CD4-positive, alpha-beta T cell (primary cell): ENCODE measurements around the gene MAP4K5. TPM values are rescaled to one million over a fixed set of nuclear protein-coding genes. Genes with fewer than 3 reads are reported as not detected.

Experiments used
- ATAC-seq: fragments of 200-7000 bp; cut with Tn5 transposase; one replicate; pipeline ENCODE4 v1.10.0; 2022; ENCODE audit warnings: mild to moderate bottlenecking; ENCODE audit not compliant: poor library complexity
- CTCF ChIA-PET: fragments of 350-600 bp; sonication (Branson Sonifier 250); formaldehyde crosslinking; loops from one replicate; lab custom pipeline; 2021; ENCODE audit warnings: antibody characterized with exemption, inconsistent platforms; lab: Charles Lee
- POLR2A ChIA-PET: fragments of 350-600 bp; sonication (Branson Sonifier 250); formaldehyde crosslinking; loops from one replicate; lab custom pipeline; 2021; ENCODE audit warnings: antibody characterized with exemption, inconsistent platforms; lab: Charles Lee
- DNase-seq, 14 experiments: peaks; one replicate each; pipeline ENCODE4 v3.0.0-alpha.2; 2013 to 2020; ENCODE audit warnings: mixed read lengths in 2 of 14
- H3K27ac ChIP-seq, 2 donors: one replicate each; pipeline versions ENCODE4 v1.5.1 to v1.7.0; 2013; ENCODE audit warnings: low read length in 2 of 2, low read depth in 1 of 2, mild to moderate bottlenecking in 1 of 2
- H3K27me3 ChIP-seq, 2 experiments: 1 replicate in 1 of 2; 2 replicates in 1 of 2; pipeline versions ENCODE4 v1.6.1 to v1.7.0; 2013; ENCODE audit warnings: low read length in 2 of 2, control low read depth in 1 of 2, mild to moderate bottlenecking in 1 of 2, moderate library complexity in 1 of 2; ENCODE audit not compliant: insufficient read depth in 2 of 2, control insufficient read depth in 1 of 2
- H3K36me3 ChIP-seq: one replicate; pipeline ENCODE4 v1.6.1; 2013; ENCODE audit warnings: low read length, control low read depth; ENCODE audit not compliant: insufficient read depth
- H3K4me1 ChIP-seq: one replicate; pipeline ENCODE4 v1.6.1; 2013; ENCODE audit warnings: low read length, control low read depth; ENCODE audit not compliant: insufficient read depth
- H3K4me3 ChIP-seq: one replicate; pipeline ENCODE4 v1.5.1; 2013; ENCODE audit warnings: mild to moderate bottlenecking, low read length, moderate library complexity
- H3K9me3 ChIP-seq, 2 experiments: 1 replicate in 1 of 2; 2 replicates in 1 of 2; pipeline versions ENCODE4 v1.6.1 to v1.7.0; 2013; ENCODE audit warnings: low read length in 2 of 2, mild to moderate bottlenecking in 2 of 2, control low read depth in 1 of 2, moderate library complexity in 1 of 2; ENCODE audit not compliant: control insufficient read depth in 1 of 2, insufficient read depth in 1 of 2
- H3K27ac Mint-ChIP-seq: one replicate; pipeline ENCODE4 v1.8.0; 2020; ENCODE audit warnings: mixed read lengths
- H3K27me3 Mint-ChIP-seq: one replicate; pipeline ENCODE4 v1.8.0; 2021; ENCODE audit warnings: mixed read lengths
- H3K36me3 Mint-ChIP-seq: one replicate; pipeline ENCODE4 v1.8.0; 2021; ENCODE audit warnings: low read depth, mixed read lengths
- H3K4me1 Mint-ChIP-seq: one replicate; pipeline ENCODE4 v1.8.0; 2021; ENCODE audit warnings: low read depth, mixed read lengths
- H3K4me3 Mint-ChIP-seq: one replicate; pipeline ENCODE4 v1.8.0; 2020; ENCODE audit warnings: mild to moderate bottlenecking, mixed read lengths
- H3K9me3 Mint-ChIP-seq: one replicate; pipeline ENCODE4 v1.8.0; 2020; ENCODE audit warnings: mixed read lengths
- CTCF ChIP-seq: fragments of 200-600 bp; IDR thresholded peaks from one replicate; pipeline ENCODE4 v1.8.0; 2022; ENCODE audit warnings: antibody characterized with exemption, mild to moderate bottlenecking
- intact Hi-C, 2 experiments: fragments of 100-400 bp; cut with DNase I in 1 of 2; cut with micrococcal nuclease in 1 of 2; formaldehyde crosslinking; loops; one replicate each; pipeline versions ENCODE4 v1.15.1 to v1.9.0; 2023 to 2025; cut with DNase I, micrococcal nuclease
- total RNA-seq, 174 experiments: library from RNA in 2 of 174; stranded (reverse) in 2 of 174; gene quantifications; one replicate each; pipeline ENCODE4 v1.2.3 and lab custom pipeline; 2021 to 2026

MAP4K5 gene
- total RNA-seq, 2 experiments from 2014 or later, result 32.4 to 34.5 TPM

DNA sequence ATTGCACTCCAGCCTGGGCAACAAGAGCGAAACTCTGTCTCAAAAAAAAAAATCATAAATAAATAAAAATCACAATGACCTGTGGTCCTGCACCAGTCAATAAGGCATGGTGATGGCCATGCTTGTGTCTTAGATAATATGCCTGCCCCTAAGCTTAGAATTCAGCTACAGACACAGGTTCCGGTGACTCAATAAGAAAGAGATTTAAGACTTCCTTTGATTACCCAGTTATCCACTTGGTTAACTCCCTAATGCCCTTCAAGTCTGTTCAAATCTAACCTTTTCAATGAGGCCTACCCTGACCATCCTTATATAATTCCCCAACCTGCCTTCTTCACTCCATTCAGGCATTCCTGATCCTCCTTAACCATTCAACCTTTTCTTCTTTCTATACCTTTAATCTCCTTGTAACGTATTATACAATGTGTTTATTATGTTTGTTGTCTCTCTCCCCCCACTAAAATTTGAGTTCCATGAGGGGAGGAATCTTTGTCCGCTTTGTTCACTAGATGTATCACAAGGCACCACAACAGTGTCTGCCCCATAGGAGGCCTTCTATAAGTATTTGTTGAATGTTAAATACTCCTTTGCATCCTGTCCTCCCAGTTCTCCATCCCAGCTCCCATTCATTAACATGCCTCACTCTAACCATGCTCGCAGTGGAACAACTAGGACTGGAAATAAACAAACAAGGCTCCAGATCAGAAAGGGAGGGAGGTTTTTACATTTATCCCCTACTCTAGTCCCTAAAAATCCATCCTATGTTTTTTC, 8.9 kb downstream of the MAP4K5 start:
- Histone ChIP-seq H3K9me3 (no peaks in the 10 kb centered on the region), H3K4me3 (no peak overlapping the region), H3K4me1 (peaks cover 15% of the 10 kb centered on the region), H3K27ac (no peak overlapping the region), H3K27me3 (no peaks in the 10 kb centered on the region), H3K36me3 (peaks cover under 1% of the 10 kb centered on the region)
- ATAC-seq, result no peak
- no peak for TF ChIP-seq CTCF
- H3K4me1 Mint-ChIP-seq, result peaks cover 58% of the 10 kb centered on the region
- DNase-seq, result no peak
- peaks cover 7% of the 10 kb centered on the region for H3K36me3 Mint-ChIP-seq
- POLR2A ChIA-PET, result interaction anchor here (1.0 to 1.3 kb wide), 2 partner anchors 8 to 124 kb away, joined by 3 to 7 read pairs; no protein-coding TSS in a partner anchor
- peak overlapping the region; percentile 5 for H3K27ac Mint-ChIP-seq
- CTCF ChIA-PET, result no interaction called here
- intact Hi-C loops, result no loop called here
- H3K27me3 Mint-ChIP-seq, result no peaks in the 10 kb centered on the region
- no peaks in the 10 kb centered on the region for H3K9me3 Mint-ChIP-seq
- H3K4me3 Mint-ChIP-seq, result peak overlapping the region; percentile 2

- peak overlapping the region; percentile 64 for H3K27ac Mint-ChIP-seq
- H3K36me3 ChIP-seq, result no peaks in the 10 kb centered on the region
- no peaks in the 10 kb centered on the region for H3K27me3 ChIP-seq
- H3K27ac ChIP-seq, result peak overlapping the region in 1 of 2 donors; percentile 19
- POLR2A ChIA-PET, result interaction anchor here (0.7 to 1.3 kb wide), 2 partner anchors 10 to 266 kb away, joined by 3 to 7 read pairs; no protein-coding TSS in a partner anchor
- intact Hi-C loops, result loop anchor here in 1 of 2 experiments (1.0 kb wide), 1 partner anchor 9 kb away; no protein-coding TSS in a partner anchor
- H3K36me3 Mint-ChIP-seq, result peaks cover 4% of the 10 kb centered on the region
- TF ChIP-seq CTCF, result no peak
- DNase-seq, result peak in 2 of 14 experiments; percentile 23 to 53
- peaks cover 15% of the 10 kb centered on the region for H3K4me1 ChIP-seq
- H3K4me3 ChIP-seq, result peak overlapping the region; percentile 4
- H3K4me3 Mint-ChIP-seq, result peak overlapping the region; percentile 72
- H3K9me3 Mint-ChIP-seq, result no peaks in the 10 kb centered on the region
- CTCF ChIA-PET, result interaction anchor here (1.0 to 1.6 kb wide), 2 partner anchors 10 to 201 kb away, joined by 6 to 8 read pairs; partner anchors contain the start of gene MAP4K5
- peaks cover 52% of the 10 kb centered on the region for H3K4me1 Mint-ChIP-seq
- no peaks in the 10 kb centered on the region for H3K9me3 ChIP-seq
- ATAC-seq, result peak; percentile 60
- H3K27me3 Mint-ChIP-seq, result no peaks in the 10 kb centered on the region
These were observed 10.4 kb downstream of the MAP4K5 start for GRCh38 chr14:50521912-50522341.

GRCh38 chr14:50520947-50521815, 11.2 kb downstream of the MAP4K5 start:
- DNase-seq (peak in 6 of 14 experiments; percentile 10 to 65 (median 37)), ATAC-seq (peak; percentile 55)
- no peak overlapping the region for H3K27ac ChIP-seq
- no peak for TF ChIP-seq CTCF
- Mint-ChIP-seq H3K4me1 (peaks cover 50% of the 10 kb centered on the region), H3K36me3 (peaks cover 4% of the 10 kb centered on the region), H3K27ac (peak overlapping the region; percentile 64), H3K9me3 (no peaks in the 10 kb centered on the region), H3K4me3 (peak overlapping the region; percentile 72), H3K27me3 (no peaks in the 10 kb centered on the region)
- H3K4me3 ChIP-seq, result peak overlapping the region; percentile 4
- intact Hi-C loops, result no loop called here
- H3K27me3 ChIP-seq, result no peaks in the 10 kb centered on the region
- POLR2A ChIA-PET, result no interaction called here
- peaks cover 15% of the 10 kb centered on the region for H3K4me1 ChIP-seq
- H3K9me3 ChIP-seq, result no peaks in the 10 kb centered on the region
- CTCF ChIA-PET, result interaction anchor here (0.6 to 1.6 kb wide), 2 partner anchors 11 to 230 kb away, joined by 3 to 8 read pairs; partner anchors contain the start of gene MAP4K5
- H3K36me3 ChIP-seq, result no peaks in the 10 kb centered on the region
